GM12878 (cell line): ENCODE results near the gene TMPRSS2. TPM values are rescaled to one million over a fixed set of nuclear protein-coding genes. Genes with fewer than 3 reads are reported as not detected.

Experiments
- ATAC-seq: fragments of 200-7000 bp; cut with Tn5 transposase; 3 replicates; pipeline ENCODE4 v1.9.1; 2020; ENCODE audit warnings: mild to moderate bottlenecking, moderate library complexity
- BruUV-seq: library from RNA; stranded (reverse); fragments of 400-500 nt; replicated peaks from 2 replicates; lab custom pipeline; 2021; lab: Mats Ljungman, UMichigan
- CTCF ChIA-PET: fragments of 300-600 bp; sonication (Branson Sonifier 250); formaldehyde crosslinking; extraction: SDS; loops from one replicate; lab custom pipeline; 2021; ENCODE audit warnings: inconsistent platforms; lab: Yijun Ruan, JAX
- POLR2A ChIA-PET: fragments of 350-600 bp; formaldehyde crosslinking; extraction: SDS; loops from one replicate; lab custom pipeline; 2021; ENCODE audit warnings: inconsistent platforms; lab: Charles Lee
- RAD21 ChIA-PET: fragments of 300-600 bp; sonication (Branson Sonifier 250); formaldehyde crosslinking; loops from one replicate; lab custom pipeline; 2023; ENCODE audit warnings: antibody characterized with exemption; ENCODE audit not compliant: unreplicated experiment; lab: Charles Lee
- SMC1A ChIA-PET: fragments of 300-600 bp; sonication (Branson Sonifier 250); formaldehyde crosslinking; loops from one replicate; lab custom pipeline; 2023; ENCODE audit not compliant: unreplicated experiment, uncharacterized antibody; lab: Charles Lee
- DNase-seq: peaks from one replicate; pipeline ENCODE4 v3.0.0-alpha.2; 2011; ENCODE audit warnings: low read depth, low spot score
- FAIRE-seq: peaks from 3 replicates; lab custom pipeline; 2011; peaks lifted over from hg19 to GRCh38; lab: Jason Lieb, UNC
- H2AFZ ChIP-seq: 2 replicates; pipeline ENCODE4 v1.6.0; 2011; ENCODE audit warnings: low read depth, low read length, control low read depth; ENCODE audit not compliant: control insufficient read depth
- H3K27ac ChIP-seq: 2 replicates; pipeline ENCODE4 v1.5.1; 2011; ENCODE audit warnings: control low read depth; ENCODE audit not compliant: control insufficient read depth, insufficient read depth
- H3K27me3 ChIP-seq, 2 experiments: replicated peaks in 1 of 2; 2 replicates each; pipeline versions ENCODE4 v1.6.0 to v1.6.1; 2011; ENCODE audit warnings: low read length in 1 of 2; ENCODE audit not compliant: control insufficient read depth in 2 of 2, insufficient read depth in 2 of 2
- H3K36me3 ChIP-seq, 2 experiments: 2 replicates each; pipeline ENCODE4 v1.5.1; 2011; ENCODE audit warnings: low read length in 1 of 2; ENCODE audit not compliant: control insufficient read depth in 2 of 2, insufficient read depth in 2 of 2
- H3K4me1 ChIP-seq: 2 replicates; pipeline ENCODE4 v1.6.1; 2011; ENCODE audit warnings: mild to moderate bottlenecking, low read length, moderate library complexity, mixed read lengths; ENCODE audit not compliant: control insufficient read depth, insufficient read depth
- H3K4me2 ChIP-seq: 2 replicates; pipeline ENCODE4 v1.6.0; 2011; ENCODE audit warnings: control low read depth; ENCODE audit not compliant: control insufficient read depth, insufficient read depth
- H3K4me3 ChIP-seq: fragments of 200-600 bp; sonication (generic); 2 replicates; pipeline ENCODE4 v1.5.1; 2016
- H3K79me2 ChIP-seq: 2 replicates; pipeline ENCODE4 v1.6.0; 2011; ENCODE audit warnings: low read length; ENCODE audit not compliant: control insufficient read depth, insufficient read depth
- H3K9ac ChIP-seq: 2 replicates; pipeline ENCODE4 v1.8.0; 2011; ENCODE audit warnings: low read length, control low read depth, mixed read lengths; ENCODE audit not compliant: control insufficient read depth, insufficient read depth
- H3K9me3 ChIP-seq: replicated peaks from 3 replicates; pipeline ENCODE4 v1.5.1; 2011; ENCODE audit warnings: mild to moderate bottlenecking, low read length; ENCODE audit not compliant: control insufficient read depth, insufficient read depth
- H4K20me1 ChIP-seq: 2 replicates; pipeline ENCODE4 v1.6.0; 2011; ENCODE audit not compliant: control insufficient read depth, insufficient read depth
- ATF2 ChIP-seq: IDR thresholded peaks from 2 replicates; pipeline ENCODE4 v1.6.1; 2012; ENCODE audit warnings: low read length, inconsistent platforms
- CEBPZ ChIP-seq: fragments of 150-350 bp; IDR thresholded peaks from 2 replicates; pipeline ENCODE4 v1.6.1; 2016; ENCODE audit warnings: low read depth, low read length
- NBN ChIP-seq: fragments of 450-650 bp; IDR thresholded peaks from 2 replicates; pipeline ENCODE4 v1.6.1; 2016
- NR2F1 ChIP-seq: fragments of 450-650 bp; conservative IDR thresholded peaks from 2 replicates; pipeline ENCODE4 v1.6.1; 2017; ENCODE audit warnings: mild to moderate bottlenecking
- WGBS: methylation state at CpG from one replicate; pipeline ENCODE4 v1.1.6; 2016; ENCODE audit warnings: low lambda C conversion rate; ENCODE audit not compliant: insufficient replicate concordance, insufficient coverage; ENCODE audit errors: missing lambda C conversion rate; 5-methylcytosine and 5-hydroxymethylcytosine counted together
- in situ Hi-C: fragments of 300-500 bp; cut with MboI; formaldehyde crosslinking; loops from 9 replicates; pipeline ENCODE4 v1.14.3; 2018; ENCODE audit warnings: mixed read lengths
- intact Hi-C: fragments of 100-400 bp; cut with micrococcal nuclease; formaldehyde crosslinking; loops from one replicate; pipeline ENCODE4 v1.14.2; 2022; ENCODE audit not compliant: unreplicated experiment
- polyA plus RNA-seq, 11 experiments: library from polyadenylated mRNA; depleted of rRNA in 4 of 11; unstranded in 6 of 11; stranded (reverse) in 5 of 11; fragments of >200 nt; fragmentation: Nextera tagmentation in 4 of 11; fragmentation: Illumina TruSeq in 1 of 11; extraction: Ambion mirVana in 4 of 11; extraction: Trizol in 1 of 11; gene quantifications; 1 replicate in 1 of 11; 2 replicates in 10 of 11; pipeline versions ENCODE4 v1.2.1 to v1.2.3, GENCODE V29; 2011 to 2016; ENCODE audit warnings: inconsistent platforms in 2 of 11, missing spikeins in 2 of 11, low read depth in 1 of 11
- total RNA-seq, 4 experiments: library from RNA; depleted of rRNA in 3 of 4; stranded (reverse); fragments of >200 nt in 3 of 4; fragmentation: Illumina TruSeq in 1 of 4; extraction: Trizol in 1 of 4; gene quantifications; 2 replicates each; pipeline versions ENCODE4 v1.2.1 to v1.2.3, GENCODE V29; 2013 to 2021

Gene TMPRSS2
- total and polyA plus RNA-seq, 10 of the 15 experiments (the other 5 are each of a cell fraction or from before 2014, with no cell fraction given) = 0.19 to 0.26 TPM; not detected in 8

DNA sequence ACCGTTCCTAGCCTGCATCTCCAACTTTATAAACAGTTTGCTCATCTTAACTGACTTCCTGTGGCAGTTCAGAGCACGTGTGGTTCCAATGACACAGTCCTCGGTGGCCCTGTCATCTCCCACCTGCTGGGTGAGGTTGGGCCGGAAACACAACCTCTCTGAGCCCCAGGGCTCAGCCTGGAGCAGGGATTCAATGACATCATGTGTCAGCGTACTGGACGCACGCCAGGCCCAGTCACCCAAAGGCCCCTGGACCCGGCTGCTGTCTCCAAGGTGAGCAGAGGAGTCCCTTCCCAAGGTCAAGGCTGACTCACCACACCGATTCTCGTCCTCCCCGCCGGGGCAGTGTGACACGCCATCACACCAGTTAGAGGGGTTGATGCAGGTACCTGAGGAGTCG is 19.9 kb downstream of the TMPRSS2 start:
- RAD21 ChIA-PET = no interaction called here
- DNase-seq = no peak
- in situ Hi-C loops = no loop called here

More for the DNA sequence above, 19.9 kb downstream of the TMPRSS2 start:
- POLR2A ChIA-PET = no interaction called here
- intact Hi-C loops = no loop called here
- no peaks in the 10 kb centered on the region for H3K79me2 ChIP-seq
- TF ChIP-seq NR2F1 = no peak
- TF ChIP-seq NBN = no peak
- no peak for TF ChIP-seq ATF2
- no peak for TF ChIP-seq CEBPZ
- H3K36me3 ChIP-seq = no peaks in the 10 kb centered on the region
- CTCF ChIA-PET = no interaction called here
- H3K4me2 ChIP-seq = no peak overlapping the region
- no peak for ATAC-seq
- 43% methylated on average over 14 of the region's 14 CpGs for WGBS
- H3K4me1 ChIP-seq = no peaks in the 10 kb centered on the region
- no peaks in the 10 kb centered on the region for H3K9me3 ChIP-seq
- BruUV-seq = no TSS peak
- no peaks in the 10 kb centered on the region; a peak in 1 of 4 replicates for H3K27me3 ChIP-seq
- SMC1A ChIA-PET = no interaction called here
- H3K27ac ChIP-seq = no peak overlapping the region
- H3K4me3 ChIP-seq = no peak overlapping the region
- H2AFZ ChIP-seq = no peak overlapping the region
- no peaks in the 10 kb centered on the region for H4K20me1 ChIP-seq
- H3K9ac ChIP-seq = no peak overlapping the region
- no peak for FAIRE-seq
